ENCODE results near the gene TDRD1.

TDRD1 gene

GRCh38 chr10:114180937-114181336 lies 1.8 kb downstream of the TDRD1 start:
- no peaks in the 10 kb centered on the region for H4K20me1 ChIP-seq (ENCODE audit: insufficient read depth)
- H3K9ac ChIP-seq = no peak overlapping the region
- H3K36me3 ChIP-seq (ENCODE audit: insufficient read depth) = no peaks in the 10 kb centered on the region
- no peak overlapping the region for H3K4me2 ChIP-seq
- H3K4me1 ChIP-seq (ENCODE audit: low read depth, poor library complexity, severe bottlenecking) = no peaks in the 10 kb centered on the region
- no peak overlapping the region for H3K4me3 ChIP-seq (IDR thresholded peaks at IDR 0.05; ENCODE audit: insufficient read depth, low read depth, low read length)
- no peak overlapping the region for H3K27ac ChIP-seq
- no peak overlapping the region for H2AFZ ChIP-seq (ENCODE audit: low read depth)
- no peaks in the 10 kb centered on the region for H3K27me3 ChIP-seq (ENCODE audit: insufficient read depth, low read depth)
- H3K79me2 ChIP-seq (ENCODE audit: insufficient read depth, low read depth) = no peaks in the 10 kb centered on the region
- no peak for TF ChIP-seq CTCF (conservative IDR thresholded peaks at IDR 0.05; ENCODE audit: low read depth, low read length)

GRCh38 chr10:114181971-114182370 lies 2.8 kb downstream of the TDRD1 start:
- no peak for TF ChIP-seq CTCF (conservative IDR thresholded peaks at IDR 0.05; ENCODE audit: low read depth, low read length)
- no peaks in the 10 kb centered on the region for H3K4me1 ChIP-seq (ENCODE audit: low read depth, poor library complexity, severe bottlenecking)
- H3K4me2 ChIP-seq = no peak overlapping the region
- H4K20me1 ChIP-seq (ENCODE audit: insufficient read depth) = no peaks in the 10 kb centered on the region
- H3K4me3 ChIP-seq (IDR thresholded peaks at IDR 0.05; ENCODE audit: insufficient read depth, low read depth, low read length) = no peak overlapping the region
- no peak overlapping the region for H2AFZ ChIP-seq (ENCODE audit: low read depth)
- no peak overlapping the region for H3K27ac ChIP-seq
- no peak overlapping the region for H3K9ac ChIP-seq
- no peaks in the 10 kb centered on the region for H3K36me3 ChIP-seq (ENCODE audit: insufficient read depth)
- no peaks in the 10 kb centered on the region for H3K79me2 ChIP-seq (ENCODE audit: insufficient read depth, low read depth)
- no peaks in the 10 kb centered on the region for H3K27me3 ChIP-seq (ENCODE audit: insufficient read depth, low read depth)

GRCh38 chr10:114183563-114183962 lies 4.4 kb downstream of the TDRD1 start:
- Histone ChIP-seq H3K27ac (no peak overlapping the region), H4K20me1 (ENCODE audit: insufficient read depth) (no peaks in the 10 kb centered on the region), H3K4me3 (IDR thresholded peaks at IDR 0.05; ENCODE audit: insufficient read depth, low read depth, low read length) (no peak overlapping the region), H3K4me2 (no peak overlapping the region), H3K27me3 (ENCODE audit: insufficient read depth, low read depth) (no peaks in the 10 kb centered on the region), H2AFZ (ENCODE audit: low read depth) (no peak overlapping the region), H3K4me1 (ENCODE audit: low read depth, poor library complexity, severe bottlenecking) (no peaks in the 10 kb centered on the region), H3K9ac (no peak overlapping the region), H3K36me3 (ENCODE audit: insufficient read depth) (no peaks in the 10 kb centered on the region), H3K79me2 (ENCODE audit: insufficient read depth, low read depth) (no peaks in the 10 kb centered on the region)
- no peak for TF ChIP-seq CTCF (conservative IDR thresholded peaks at IDR 0.05; ENCODE audit: low read depth, low read length)

GRCh38 chr10:114184276-114184675 lies 5.1 kb downstream of the TDRD1 start:
- Histone ChIP-seq H3K27me3 (ENCODE audit: insufficient read depth, low read depth) (no peaks in the 10 kb centered on the region), H4K20me1 (ENCODE audit: insufficient read depth) (no peaks in the 10 kb centered on the region), H3K36me3 (ENCODE audit: insufficient read depth) (no peaks in the 10 kb centered on the region), H3K4me3 (IDR thresholded peaks at IDR 0.05; ENCODE audit: insufficient read depth, low read depth, low read length) (no peak overlapping the region), H3K79me2 (ENCODE audit: insufficient read depth, low read depth) (no peaks in the 10 kb centered on the region), H3K27ac (no peak overlapping the region), H3K4me2 (no peak overlapping the region), H3K9ac (no peak overlapping the region), H3K4me1 (ENCODE audit: low read depth, poor library complexity, severe bottlenecking) (no peaks in the 10 kb centered on the region), H2AFZ (ENCODE audit: low read depth) (no peak overlapping the region)
- no peak for TF ChIP-seq CTCF (conservative IDR thresholded peaks at IDR 0.05; ENCODE audit: low read depth, low read length)

- Histone ChIP-seq H3K9ac (no peak overlapping the region), H4K20me1 (ENCODE audit: insufficient read depth) (no peaks in the 10 kb centered on the region), H3K36me3 (ENCODE audit: insufficient read depth) (no peaks in the 10 kb centered on the region), H3K4me3 (IDR thresholded peaks at IDR 0.05; ENCODE audit: insufficient read depth, low read depth, low read length) (no peak overlapping the region), H3K27ac (no peak overlapping the region), H3K4me1 (ENCODE audit: low read depth, poor library complexity, severe bottlenecking) (no peaks in the 10 kb centered on the region), H2AFZ (ENCODE audit: low read depth) (no peak overlapping the region), H3K27me3 (ENCODE audit: insufficient read depth, low read depth) (no peaks in the 10 kb centered on the region), H3K79me2 (ENCODE audit: insufficient read depth, low read depth) (no peaks in the 10 kb centered on the region), H3K4me2 (no peak overlapping the region)
- no peak for TF ChIP-seq CTCF (conservative IDR thresholded peaks at IDR 0.05; ENCODE audit: low read depth, low read length)
Measured at GRCh38 chr10:114188001-114188400, 8.8 kb downstream of the TDRD1 start.
